MM.1S (cell line): Measurements from ENCODE around the gene MRPL23.

Source experiments
- EZH2 ChIP-seq: fragments of 300-600 bp; sonication (generic); optimal IDR thresholded peaks from 2 replicates; pipeline ENCODE3; 2017; ENCODE audit warnings: low read depth, mild to moderate bottlenecking, antibody characterized with exemption, low read length, mixed read lengths
- EZH2phosphoT487 ChIP-seq: fragments of 300-600 bp; sonication (generic); IDR thresholded peaks from 2 replicates; pipeline ENCODE4 v1.6.1; 2018; ENCODE audit warnings: antibody characterized with exemption, low read length
- TF ChIP-seq, protein P1 (sequence below): fragments of 300-600 bp; sonication (generic); IDR thresholded peaks from 2 replicates; pipeline ENCODE4 v1.5.1; 2016; ENCODE audit warnings: antibody characterized with exemption, low read length, mixed read lengths

DNA sequence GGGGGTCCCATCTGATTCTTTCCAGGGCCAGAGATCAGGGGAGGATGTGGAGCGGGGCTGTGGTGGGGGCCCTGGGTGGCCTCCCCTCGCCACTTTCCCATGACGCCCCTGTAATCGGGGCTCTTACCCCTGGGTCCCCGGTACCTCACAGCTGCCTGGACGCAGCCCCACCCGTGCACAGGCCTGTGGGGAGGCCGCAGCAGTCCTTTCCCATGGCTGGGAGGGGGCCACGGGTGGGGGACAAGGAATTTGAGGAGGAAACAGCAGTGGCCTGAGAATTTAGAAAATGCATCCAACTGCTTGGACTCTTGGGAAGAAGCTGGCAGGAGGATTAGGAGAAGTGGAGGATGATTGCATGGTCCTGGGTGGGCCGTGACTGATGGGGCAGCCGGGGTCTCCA is 32.5 kb downstream of the MRPL23 start:
- TF ChIP-seq, protein P1, sequence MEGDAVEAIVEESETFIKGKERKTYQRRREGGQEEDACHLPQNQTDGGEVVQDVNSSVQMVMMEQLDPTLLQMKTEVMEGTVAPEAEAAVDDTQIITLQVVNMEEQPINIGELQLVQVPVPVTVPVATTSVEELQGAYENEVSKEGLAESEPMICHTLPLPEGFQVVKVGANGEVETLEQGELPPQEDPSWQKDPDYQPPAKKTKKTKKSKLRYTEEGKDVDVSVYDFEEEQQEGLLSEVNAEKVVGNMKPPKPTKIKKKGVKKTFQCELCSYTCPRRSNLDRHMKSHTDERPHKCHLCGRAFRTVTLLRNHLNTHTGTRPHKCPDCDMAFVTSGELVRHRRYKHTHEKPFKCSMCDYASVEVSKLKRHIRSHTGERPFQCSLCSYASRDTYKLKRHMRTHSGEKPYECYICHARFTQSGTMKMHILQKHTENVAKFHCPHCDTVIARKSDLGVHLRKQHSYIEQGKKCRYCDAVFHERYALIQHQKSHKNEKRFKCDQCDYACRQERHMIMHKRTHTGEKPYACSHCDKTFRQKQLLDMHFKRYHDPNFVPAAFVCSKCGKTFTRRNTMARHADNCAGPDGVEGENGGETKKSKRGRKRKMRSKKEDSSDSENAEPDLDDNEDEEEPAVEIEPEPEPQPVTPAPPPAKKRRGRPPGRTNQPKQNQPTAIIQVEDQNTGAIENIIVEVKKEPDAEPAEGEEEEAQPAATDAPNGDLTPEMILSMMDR, result no peak
- TF ChIP-seq EZH2 (no peak), EZH2phosphoT487 (no peak)
